Tibial artery (tissue), 4 donors: ENCODE data around the gene HYAL1.

ENCODE experiments used
- DNase-seq, 2 donors: peaks; one replicate each; pipeline ENCODE4 v3.0.0-alpha.2; 2019
- H3K27ac ChIP-seq, 2 donors: fragments of 200-600 bp; sonication (generic) in 1 of 2; 1 replicate in 1 of 2; 2 replicates in 1 of 2; pipeline ENCODE4 v1.5.1; 2018 to 2019; ENCODE audit warnings: mild to moderate bottlenecking in 1 of 2
- H3K27me3 ChIP-seq, 2 donors: fragments of 200-600 bp; sonication (generic) in 1 of 2; one replicate each; pipeline versions ENCODE4 v1.5.1 to v1.6.0; 2016 to 2019
- H3K36me3 ChIP-seq, 3 donors: fragments of 200-600 bp; sonication (generic) in 2 of 3; one replicate each; pipeline ENCODE4 v1.5.1; 2016 to 2019; ENCODE audit warnings: mild to moderate bottlenecking in 2 of 3
- H3K4me1 ChIP-seq, 4 donors: fragments of 200-600 bp; sonication (generic) in 2 of 4; 1 replicate in 3 of 4; 2 replicates in 1 of 4; pipeline ENCODE4 v1.5.1; 2016 to 2019
- H3K4me3 ChIP-seq, 2 donors: fragments of 200-600 bp; sonication (generic) in 1 of 2; 1 replicate in 1 of 2; 2 replicates in 1 of 2; pipeline ENCODE4 v1.5.1; 2018 to 2019; ENCODE audit warnings: mild to moderate bottlenecking in 2 of 2
- H3K9me3 ChIP-seq, 3 donors: fragments of 200-600 bp; sonication (generic) in 1 of 3; one replicate each; pipeline ENCODE4 v1.5.1; 2016 to 2019
- CTCF ChIP-seq, 2 experiments: fragments of 200-600 bp in 1 of 2; fragments of 450-650 bp in 1 of 2; IDR thresholded peaks; one replicate each; pipeline ENCODE4 v1.5.1; 2017 to 2019; ENCODE audit warnings: antibody characterized with exemption in 2 of 2, mild to moderate bottlenecking in 1 of 2, moderate library complexity in 1 of 2
- intact Hi-C: fragments of 100-400 bp; cut with DNase I; formaldehyde crosslinking; loops from one replicate; pipeline ENCODE4 v1.15.0; 2023; ENCODE audit warnings: low total_unique reads

HYAL1 gene

GRCh38 chr3:50303013-50303815 is at the start of gene HYAL1:
TSS of gene HYAL1 (minus strand) at chr3:50303574. CDS start at chr3:50302956, 618 bp downstream.
- peaks cover 8 to 32% (median 25%) of the 10 kb centered on the region in 4 donors for H3K4me1 ChIP-seq
- TF ChIP-seq CTCF (IDR thresholded peaks at IDR 0.05), result no peak
- H3K27ac ChIP-seq, result peak within 1 kb of the TSS in 1 of 2 donors; percentile 25
- DNase-seq, result no peak
- H3K36me3 ChIP-seq, result no peaks in the 10 kb centered on the region
- peak within 1 kb of the TSS in 1 of 2 donors; percentile 9 for H3K4me3 ChIP-seq
- no peaks in the 10 kb centered on the region for H3K9me3 ChIP-seq
- no peaks in the 10 kb centered on the region for H3K27me3 ChIP-seq
- intact Hi-C loops, result no loop called here

- no peaks in the 10 kb centered on the region for H3K9me3 ChIP-seq
- intact Hi-C loops, result no loop called here
- TF ChIP-seq CTCF (IDR thresholded peaks at IDR 0.05), result no peak
- no peak for DNase-seq
- peaks cover 0 to 67% (median 51%) of the 10 kb centered on the region in 4 donors for H3K4me1 ChIP-seq
- no peaks in the 10 kb centered on the region for H3K27me3 ChIP-seq
- H3K27ac ChIP-seq, result no peak overlapping the region
- peaks cover 19 to 49% (median 47%) of the 10 kb centered on the region in 3 donors for H3K36me3 ChIP-seq
- no peak overlapping the region for H3K4me3 ChIP-seq
Observed at GRCh38 chr3:50352781-50353180, 49.4 kb upstream of the HYAL1 start.

- peaks cover 0 to 52% (median 37%) of the 10 kb centered on the region in 4 donors for H3K4me1 ChIP-seq
- peak overlapping the region; percentile 88 to 94 for H3K27ac ChIP-seq
- peaks cover 19 to 54% (median 46%) of the 10 kb centered on the region in 3 donors for H3K36me3 ChIP-seq
- no peak for DNase-seq
- intact Hi-C loops, result no loop called here
- TF ChIP-seq CTCF (IDR thresholded peaks at IDR 0.05), result no peak
- H3K27me3 ChIP-seq, result no peaks in the 10 kb centered on the region
- peak overlapping the region; percentile 68 to 84 for H3K4me3 ChIP-seq
- no peaks in the 10 kb centered on the region for H3K9me3 ChIP-seq
Observed at GRCh38 chr3:50351323-50351697, 47.9 kb upstream of the HYAL1 start.

- H3K4me3 ChIP-seq, result peak within 1 kb of the TSS; percentile 68 to 84
- H3K27ac ChIP-seq, result peak within 1 kb of the TSS; percentile 88 to 94
- peaks cover 19 to 48% (median 42%) of the 10 kb centered on the region in 3 donors for H3K36me3 ChIP-seq
- no peaks in the 10 kb centered on the region for H3K27me3 ChIP-seq
- H3K9me3 ChIP-seq, result no peaks in the 10 kb centered on the region
- no peak for TF ChIP-seq CTCF (IDR thresholded peaks at IDR 0.05)
- H3K4me1 ChIP-seq, result peaks cover 0 to 50% (median 34%) of the 10 kb centered on the region in 4 donors
- DNase-seq, result peak; percentile 95 to 99
- intact Hi-C loops, result no loop called here
Observed at GRCh38 chr3:50350527-50351322, 47.4 kb upstream of the HYAL1 start, which contains the start of the genes CYB561D2 and NPRL2. TSS of gene CYB561D2 (plus strand) at chr3:50350862. CDS start at chr3:50351434, 572 bp downstream. TSS of gene NPRL2 (minus strand) at chr3:50350775. CDS start at chr3:50350652, 123 bp downstream.

- intact Hi-C loops, result no loop called here
Observed at GRCh38 chr3:50350213-50350526, 46.8 kb upstream of the HYAL1 start.

More at GRCh38 chr3:50350213-50350526, 46.8 kb upstream of the HYAL1 start:
- no peaks in the 10 kb centered on the region for H3K27me3 ChIP-seq
- peak overlapping the region; percentile 88 to 94 for H3K27ac ChIP-seq
- no peak for TF ChIP-seq CTCF (IDR thresholded peaks at IDR 0.05)
- peak overlapping the region; percentile 68 to 84 for H3K4me3 ChIP-seq
- peaks cover 17 to 42% (median 36%) of the 10 kb centered on the region in 3 donors for H3K36me3 ChIP-seq
- H3K4me1 ChIP-seq, result peaks cover 0 to 50% (median 35%) of the 10 kb centered on the region in 4 donors
- DNase-seq, result no peak
- no peaks in the 10 kb centered on the region for H3K9me3 ChIP-seq
